ENCODE data around the gene CPS1. TPM values are rescaled to one million over a fixed set of nuclear protein-coding genes. Genes with fewer than 3 reads are reported as not detected.

Gene CPS1
- polyA plus RNA-seq, 6 donors from 2014 or later: not detected

GRCh38 chr2:210686401-210686800 is 130.0 kb downstream of the CPS1 start:
- DNase-seq (no peak), ATAC-seq (ENCODE audit: low read depth in 2 of 2) (no peak)
- Mint-ChIP-seq H3K36me3 (no peaks in the 10 kb centered on the region), H3K27me3 (no peaks in the 10 kb centered on the region), H3K27ac (no peak overlapping the region), H3K9me3 (peaks cover 0 to 9% (median 2%) of the 10 kb centered on the region in 7 donors), H3K4me1 (no peaks in the 10 kb centered on the region), H3K4me3 (no peak overlapping the region)

DNA sequence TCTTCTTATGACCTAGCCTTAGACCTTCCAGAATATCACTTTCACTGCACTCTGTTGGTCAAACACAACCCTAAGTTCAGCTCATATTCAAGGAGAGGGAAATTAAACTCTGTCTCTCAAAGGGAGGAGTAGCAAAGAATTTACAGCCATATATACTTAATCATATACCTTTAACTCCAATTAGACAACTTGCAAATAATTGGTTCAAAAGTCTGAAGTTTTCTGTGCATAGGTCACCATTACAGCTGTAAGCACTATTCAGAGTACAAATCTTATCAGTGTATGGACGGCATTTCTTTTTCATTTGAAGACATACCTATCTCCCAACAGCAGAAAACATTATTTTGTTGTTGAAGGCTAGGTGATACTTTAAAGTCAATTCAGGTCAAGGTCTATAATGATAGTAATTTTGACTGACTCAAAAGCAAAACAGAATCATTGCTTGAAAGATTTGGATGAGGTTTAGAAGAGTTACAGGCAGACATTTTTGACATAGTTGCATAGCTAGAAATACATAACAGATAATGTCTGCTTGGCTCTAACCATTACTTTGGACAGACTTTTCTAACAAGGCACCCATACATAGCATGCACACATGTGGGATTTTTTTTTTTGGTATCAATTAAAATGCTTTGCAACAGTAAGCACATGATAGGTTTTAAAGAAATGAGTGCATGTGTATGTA is 131.5 kb downstream of the CPS1 start:
- no peak for DNase-seq
- no peak for ATAC-seq (ENCODE audit: low read depth in 2 of 2)
- no peaks in the 10 kb centered on the region for H3K27me3 Mint-ChIP-seq
- no peak overlapping the region for H3K27ac Mint-ChIP-seq
- no peaks in the 10 kb centered on the region for H3K4me1 Mint-ChIP-seq
- no peak overlapping the region for H3K4me3 Mint-ChIP-seq
- no peaks in the 10 kb centered on the region for H3K36me3 Mint-ChIP-seq
- H3K9me3 Mint-ChIP-seq: peaks cover 0 to 9% (median 3%) of the 10 kb centered on the region in 7 donors

GRCh38 chr2:210707900-210708299 is 151.5 kb downstream of the CPS1 start:
- Mint-ChIP-seq H3K36me3 (no peaks in the 10 kb centered on the region), H3K27me3 (peaks cover 0 to 2% (median 0%) of the 10 kb centered on the region in 3 donors), H3K27ac (no peak overlapping the region), H3K9me3 (peaks cover 0 to under 1% (median 0%) of the 10 kb centered on the region in 7 donors), H3K4me1 (no peaks in the 10 kb centered on the region), H3K4me3 (no peak overlapping the region)
- ATAC-seq (ENCODE audit: low read depth in 2 of 2) (no peak), DNase-seq (no peak)

DNA sequence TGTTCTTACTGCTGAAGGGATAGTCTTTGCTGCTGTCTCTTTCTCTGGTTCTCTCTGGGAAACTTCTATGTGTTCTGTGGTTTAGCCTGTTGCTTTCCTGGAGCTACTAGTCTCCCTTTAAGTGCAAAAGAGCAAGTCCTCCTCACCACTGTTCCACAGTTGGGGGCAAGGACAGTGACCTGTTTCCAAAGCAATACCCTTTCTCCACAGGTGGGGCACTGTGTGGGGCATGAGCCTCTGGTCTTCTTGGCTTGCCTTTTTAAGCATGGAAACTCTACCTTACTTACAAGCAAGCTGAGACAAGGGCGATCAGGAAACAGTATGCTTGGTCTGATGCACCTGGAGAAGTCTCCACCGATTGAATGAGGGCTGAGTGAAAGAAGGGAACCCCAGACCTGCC is 156.7 kb downstream of the CPS1 start:
- Mint-ChIP-seq H3K27me3 (peaks cover 0 to 5% (median 0%) of the 10 kb centered on the region in 3 donors), H3K4me1 (no peaks in the 10 kb centered on the region), H3K4me3 (no peak overlapping the region), H3K27ac (no peak overlapping the region), H3K9me3 (peaks cover 0 to 3% (median 0%) of the 10 kb centered on the region in 7 donors), H3K36me3 (no peaks in the 10 kb centered on the region)
- DNase-seq: no peak
- ATAC-seq (ENCODE audit: low read depth in 2 of 2): no peak

DNA sequence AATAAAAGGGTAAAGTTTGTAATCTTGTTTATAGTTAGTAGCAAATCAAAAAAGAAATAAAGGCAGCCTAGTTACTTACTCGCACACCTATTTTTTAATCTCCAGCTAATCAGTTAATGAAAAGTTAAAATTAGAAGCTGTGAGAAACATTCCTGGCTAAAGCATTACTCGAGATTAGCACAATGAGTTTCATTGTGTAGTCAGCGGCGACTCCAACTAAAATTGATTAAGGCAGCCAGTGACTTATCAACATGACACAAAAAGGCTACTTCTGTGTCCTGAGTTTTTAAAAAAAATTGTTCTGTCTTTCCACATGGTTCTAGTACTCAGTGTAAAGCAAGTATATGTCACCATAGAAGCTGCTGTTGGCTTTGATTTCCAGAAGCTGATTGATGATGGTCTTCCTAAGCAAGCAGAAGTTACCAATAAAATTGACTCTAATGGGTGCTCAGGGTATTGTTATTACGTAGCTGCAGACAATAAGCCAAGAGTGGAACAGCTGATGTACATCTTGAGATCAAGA is 159.2 kb downstream of the CPS1 start:
- ATAC-seq (ENCODE audit: low read depth in 2 of 2): no peak
- Mint-ChIP-seq H3K27ac (no peak overlapping the region), H3K27me3 (peaks cover 0 to 5% (median 0%) of the 10 kb centered on the region in 3 donors), H3K9me3 (peaks cover 0 to 3% (median 0%) of the 10 kb centered on the region in 7 donors), H3K4me3 (no peak overlapping the region), H3K4me1 (no peaks in the 10 kb centered on the region), H3K36me3 (no peaks in the 10 kb centered on the region)
- DNase-seq: no peak

DNA sequence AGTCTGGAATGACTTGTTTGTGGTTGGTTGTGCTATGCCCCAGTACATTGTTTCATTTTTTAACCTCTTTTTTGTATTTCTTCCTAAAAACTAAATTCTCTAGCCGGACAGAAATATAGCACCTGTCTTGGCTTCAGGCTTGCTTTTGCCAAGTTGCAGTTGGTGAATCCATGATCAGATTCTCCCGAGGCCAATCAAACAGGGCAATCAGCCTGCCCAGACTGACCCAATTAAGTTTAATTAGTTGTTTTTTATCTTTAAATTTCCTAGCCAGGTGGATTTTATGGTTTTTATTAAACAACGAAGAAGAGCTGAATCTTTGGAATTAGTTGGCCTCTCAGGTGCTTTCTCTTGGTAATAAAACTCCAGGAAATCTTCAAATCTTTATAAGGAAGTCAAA is 162.1 kb downstream of the CPS1 start:
- Mint-ChIP-seq H3K27me3 (no peaks in the 10 kb centered on the region), H3K4me1 (no peaks in the 10 kb centered on the region), H3K9me3 (peaks cover 0 to 3% (median 0%) of the 10 kb centered on the region in 7 donors), H3K36me3 (no peaks in the 10 kb centered on the region), H3K27ac (no peak overlapping the region), H3K4me3 (no peak overlapping the region)
- ATAC-seq (ENCODE audit: low read depth in 2 of 2) (no peak), DNase-seq (no peak)

- ATAC-seq (ENCODE audit: low read depth in 2 of 2): no peak
- no peaks in the 10 kb centered on the region for H3K4me1 Mint-ChIP-seq
- H3K9me3 Mint-ChIP-seq: no peaks in the 10 kb centered on the region
- H3K27ac Mint-ChIP-seq: no peak overlapping the region
- no peaks in the 10 kb centered on the region for H3K27me3 Mint-ChIP-seq
- no peak for DNase-seq
- H3K4me3 Mint-ChIP-seq: no peak overlapping the region
- no peaks in the 10 kb centered on the region for H3K36me3 Mint-ChIP-seq
Observed at GRCh38 chr2:210722092-210722491, 165.7 kb downstream of the CPS1 start.

DNA sequence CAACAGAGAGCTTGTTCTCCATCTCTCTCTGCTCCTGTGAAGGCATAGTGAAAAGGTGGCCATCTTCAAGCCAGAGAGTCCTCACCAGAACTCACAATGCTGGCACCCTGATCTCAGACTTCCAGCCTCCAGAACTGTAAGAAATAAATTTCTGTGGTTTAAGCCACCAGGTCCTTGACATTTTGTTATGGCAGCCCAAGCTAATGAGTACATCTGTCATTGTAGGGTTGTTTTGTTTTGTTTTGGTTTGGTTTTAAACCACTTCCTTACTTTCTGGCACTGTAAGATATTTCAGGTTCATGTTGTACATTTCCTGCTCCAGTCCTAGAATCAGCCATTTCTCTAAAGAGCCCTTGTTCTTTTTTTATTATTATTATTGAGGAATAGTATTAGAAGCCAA is 171.2 kb downstream of the CPS1 start:
- no peak overlapping the region for H3K4me3 Mint-ChIP-seq
- no peak for DNase-seq
- H3K27ac Mint-ChIP-seq: no peak overlapping the region
- H3K4me1 Mint-ChIP-seq: no peaks in the 10 kb centered on the region
- H3K36me3 Mint-ChIP-seq: no peaks in the 10 kb centered on the region
- H3K27me3 Mint-ChIP-seq: no peaks in the 10 kb centered on the region
- no peak for ATAC-seq (ENCODE audit: low read depth in 2 of 2)
- no peaks in the 10 kb centered on the region for H3K9me3 Mint-ChIP-seq

Other genes with a start within 250 kb of the CPS1 start
- gene MYL1, start 241.4 kb upstream of the CPS1 start, polyA plus RNA-seq (ENCODE audit: low read depth in 6 of 6): not detected
- gene LANCL1, start 79.8 kb upstream of the CPS1 start, polyA plus RNA-seq (ENCODE audit: low read depth in 6 of 6): 10 to 100 TPM in 5 of 6 donors, 1 to 10 TPM in 1; 2.5 to 31.0 (median 20.9) TPM

All from naive B cell (primary cell).